Stimulated activated CD8-positive, alpha-beta memory T cell treated with anti-CD3 and anti-CD28 coated beads, Interleukin-12 subunit alpha, Interleukin-12 subunit beta, amount 100 ng/mL, for 1 hour (primary cell): Measurements from ENCODE around the gene CD300E.
"Not testable (repeated sequence)": the region's sequence is repeated elsewhere in the genome, so short reads cannot be mapped to it uniquely, and the experiment has no call there.

ENCODE experiments used
- DNase-seq: peaks from one replicate; pipeline ENCODE4 v3.0.0-alpha.2; 2020; ENCODE audit warnings: low read depth

Gene CD300E

DNA sequence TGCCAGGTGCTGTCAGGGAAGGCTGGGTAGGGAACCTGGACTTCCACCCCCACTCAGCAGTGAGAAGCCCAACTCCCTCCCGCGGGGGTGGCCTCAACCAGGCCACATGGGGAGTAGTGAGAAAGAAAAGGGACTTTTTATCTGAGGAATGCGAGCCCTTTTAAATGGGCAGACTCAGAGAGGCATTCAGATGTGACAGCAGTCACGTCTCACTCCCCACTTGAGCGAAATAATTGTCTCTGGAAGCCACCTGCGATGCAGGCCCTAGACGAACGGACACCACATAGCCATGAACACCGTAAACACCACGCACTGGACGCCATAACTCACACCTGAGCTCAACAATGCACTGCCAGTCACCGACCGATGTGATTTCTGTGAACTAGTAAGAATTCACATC lies 11.9 kb upstream of the CD300E start:
- no peak for DNase-seq

DNA sequence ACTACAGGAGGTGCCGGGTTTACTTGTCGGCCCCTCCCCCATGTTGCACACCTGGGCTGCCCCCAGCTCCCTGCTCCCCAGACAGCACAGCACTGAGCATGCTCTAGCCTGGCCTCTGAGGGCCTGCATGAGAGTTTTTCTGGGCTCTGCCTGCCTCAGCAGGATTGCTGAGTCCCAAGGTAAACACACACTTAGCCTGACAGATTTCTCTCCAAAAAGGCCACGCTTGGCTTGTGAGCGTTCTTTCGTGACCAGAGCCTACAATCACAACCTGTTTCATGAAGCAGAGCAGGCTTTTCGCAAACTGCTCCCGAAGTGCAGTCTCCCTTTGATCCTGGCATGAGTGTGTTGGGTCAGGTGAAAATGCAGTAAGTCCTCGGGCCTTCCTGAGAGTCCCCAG lies 9.8 kb upstream of the CD300E start:
- DNase-seq, result no peak

DNA sequence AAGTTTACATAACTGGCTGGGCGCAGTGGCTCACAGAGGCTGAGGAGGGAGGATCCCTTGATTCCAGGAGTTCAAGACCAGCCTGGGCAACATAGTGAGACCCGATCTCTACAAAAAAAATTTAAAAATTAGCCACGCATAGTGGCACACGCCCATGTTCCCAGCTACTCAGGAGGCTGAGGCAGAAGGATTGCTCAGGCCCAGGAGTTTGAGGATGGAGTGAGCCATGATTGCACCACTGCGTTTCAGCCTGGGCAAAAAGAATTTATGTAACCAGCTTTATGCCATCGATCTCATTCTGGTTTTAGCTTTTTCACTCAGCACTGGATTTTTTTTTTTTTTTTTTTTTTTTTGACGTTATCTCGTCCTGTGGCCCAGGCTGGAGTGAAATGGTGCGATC lies 9.1 kb upstream of the CD300E start:
- DNase-seq, result no peak

DNA sequence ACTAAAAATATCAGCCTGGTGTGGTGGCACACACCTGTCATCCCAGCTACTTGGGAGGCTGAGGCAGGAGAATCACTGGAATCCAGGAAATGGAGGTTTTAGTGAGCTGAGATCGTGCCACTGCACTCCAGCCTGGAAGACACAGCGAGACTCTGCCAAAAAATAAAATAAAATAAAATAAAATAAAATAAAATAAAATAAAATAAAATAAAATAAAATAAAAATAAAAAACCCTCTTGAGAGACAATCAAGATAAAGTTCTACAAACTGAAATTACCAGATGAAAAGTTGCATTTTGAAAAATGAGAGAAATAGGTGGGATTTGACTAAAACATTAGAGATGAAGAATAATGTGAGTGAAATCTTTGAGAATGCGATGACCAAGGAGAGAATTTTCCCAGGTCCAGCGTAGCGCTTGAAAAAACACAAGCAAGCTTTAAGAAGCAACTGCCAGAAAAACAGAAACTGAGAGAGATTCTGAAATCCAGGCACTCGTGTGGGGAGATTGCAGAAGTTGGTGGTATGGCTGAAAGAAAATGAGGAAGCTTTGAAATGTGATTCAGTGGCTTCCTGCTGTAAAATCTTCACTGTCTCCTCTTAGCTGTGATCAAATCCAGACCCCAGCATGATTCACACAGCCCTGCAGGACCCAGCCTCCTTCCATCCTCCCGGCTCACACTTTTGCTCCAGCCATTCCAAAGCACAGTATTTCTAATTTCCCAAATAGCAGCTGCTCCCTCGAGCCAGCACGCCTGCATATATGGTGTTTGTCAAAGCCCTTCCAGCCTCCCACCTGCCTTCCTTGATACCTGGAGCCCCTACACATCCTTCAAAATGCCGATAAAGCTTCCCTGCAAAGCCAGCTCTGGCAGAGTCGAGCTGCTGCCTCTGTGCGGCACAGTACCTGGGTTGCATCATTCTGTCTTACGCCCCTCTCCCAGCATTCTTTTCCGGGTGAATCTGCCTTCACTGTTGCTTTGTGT lies 8.2 kb upstream of the CD300E start:
- no peak for DNase-seq

DNA sequence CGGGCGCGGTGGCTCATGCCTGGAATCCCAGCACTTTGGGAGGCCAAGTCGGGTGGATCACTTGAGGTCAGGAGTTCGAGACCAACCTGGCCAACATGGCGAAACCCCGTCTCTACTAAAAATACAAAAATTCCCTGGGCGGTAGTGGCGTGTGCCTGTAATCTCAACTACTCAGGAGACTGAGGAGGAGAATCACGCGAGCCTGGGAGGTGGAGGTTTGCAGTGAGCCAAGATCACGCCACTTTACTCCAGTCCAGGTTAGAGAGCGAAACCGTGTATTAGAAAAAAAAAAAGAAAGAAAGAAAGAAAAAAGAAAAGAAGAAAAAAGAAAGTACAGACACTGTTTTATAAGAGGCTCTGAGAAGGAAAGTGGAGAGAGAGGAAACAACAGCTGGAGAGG lies 6.7 kb upstream of the CD300E start:
- DNase-seq, result not testable (repeated sequence)

DNA sequence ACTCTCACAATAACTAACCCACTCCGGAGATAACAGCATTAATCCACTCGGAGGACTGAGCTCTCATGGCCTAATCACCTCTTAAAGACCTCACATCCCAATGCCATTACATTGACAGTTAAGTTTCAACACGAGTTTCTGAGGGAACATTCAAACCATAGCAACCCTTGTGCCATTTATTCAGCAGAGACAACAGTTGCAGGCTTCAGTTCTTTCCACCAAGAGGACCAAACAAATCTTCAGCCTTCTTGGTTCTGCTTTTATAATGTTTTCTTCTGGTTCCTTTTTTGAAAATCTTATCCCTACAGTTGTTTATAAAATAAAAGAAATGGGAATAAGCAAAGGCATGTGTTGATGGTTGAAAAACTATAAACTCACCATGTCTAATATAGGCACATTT lies 2.1 kb upstream of the CD300E start:
- DNase-seq, result no peak

DNA sequence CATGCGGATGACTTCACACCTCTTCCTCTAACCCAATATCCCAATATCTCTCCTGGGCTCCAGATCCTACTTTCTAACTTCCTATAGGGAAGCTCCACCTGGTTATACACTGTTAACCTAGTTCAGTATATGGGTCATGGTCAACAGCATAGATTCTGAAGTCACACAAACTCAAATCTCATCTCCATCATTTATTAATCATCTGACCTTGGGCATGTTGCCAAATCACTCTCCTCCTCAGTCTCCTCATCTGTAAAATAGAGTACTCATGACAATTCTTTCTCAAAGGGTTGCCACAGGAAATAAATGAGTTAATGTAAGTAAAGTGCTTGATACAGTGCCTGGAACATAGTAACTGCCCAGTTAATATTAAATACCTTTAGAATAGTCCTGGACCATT lies 593 bp upstream of the CD300E start:
- no peak for DNase-seq

DNA sequence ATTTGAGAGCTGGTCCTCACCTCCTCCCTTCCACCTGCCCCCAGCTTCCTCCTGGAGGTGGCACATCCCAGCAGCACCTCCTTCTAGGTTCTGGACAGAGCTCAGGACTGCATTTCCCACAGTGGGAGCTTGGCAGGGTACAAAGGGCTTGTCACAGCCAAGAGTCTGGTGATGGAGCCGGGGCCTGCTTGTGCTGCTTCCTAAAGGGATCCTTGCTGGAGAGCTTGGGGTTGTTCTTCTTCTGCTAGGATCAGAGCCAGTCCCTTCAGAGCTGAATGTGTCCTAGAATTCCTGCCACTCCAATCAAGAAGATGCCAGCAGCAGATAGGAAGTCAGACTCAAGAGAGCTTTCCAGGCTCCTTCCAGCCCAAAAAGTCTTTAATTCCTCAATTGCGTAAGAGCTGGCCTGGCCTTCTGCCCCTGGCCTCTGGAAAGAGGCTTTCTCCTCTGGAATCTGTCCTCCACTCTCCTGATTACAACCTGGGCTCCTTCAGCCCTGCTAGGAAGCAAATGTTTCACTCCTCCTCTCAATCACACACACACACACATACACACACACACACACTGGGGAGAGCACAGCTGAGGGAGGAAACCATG lies 4.4 kb downstream of the CD300E start:
- DNase-seq, result no peak

DNA sequence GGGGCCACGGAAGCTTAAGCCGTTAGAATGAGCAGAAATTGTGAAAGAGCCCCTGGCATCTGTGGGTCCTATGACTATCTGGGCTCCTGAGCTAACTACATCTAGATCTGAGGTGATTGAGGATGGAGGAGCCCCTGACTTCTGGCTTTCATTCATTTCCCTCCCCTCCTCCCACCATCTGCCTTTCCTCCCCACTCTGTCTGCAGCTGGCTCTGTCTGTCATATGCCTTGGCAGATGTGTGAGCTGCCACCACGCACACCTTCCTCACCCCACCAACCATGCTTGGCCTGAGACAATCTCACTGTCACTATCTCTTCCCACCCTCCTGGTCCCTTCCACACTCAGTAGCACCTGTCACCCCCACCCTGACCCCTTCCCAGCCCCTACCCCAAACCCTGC lies 5.1 kb downstream of the CD300E start:
- no peak for DNase-seq

DNA sequence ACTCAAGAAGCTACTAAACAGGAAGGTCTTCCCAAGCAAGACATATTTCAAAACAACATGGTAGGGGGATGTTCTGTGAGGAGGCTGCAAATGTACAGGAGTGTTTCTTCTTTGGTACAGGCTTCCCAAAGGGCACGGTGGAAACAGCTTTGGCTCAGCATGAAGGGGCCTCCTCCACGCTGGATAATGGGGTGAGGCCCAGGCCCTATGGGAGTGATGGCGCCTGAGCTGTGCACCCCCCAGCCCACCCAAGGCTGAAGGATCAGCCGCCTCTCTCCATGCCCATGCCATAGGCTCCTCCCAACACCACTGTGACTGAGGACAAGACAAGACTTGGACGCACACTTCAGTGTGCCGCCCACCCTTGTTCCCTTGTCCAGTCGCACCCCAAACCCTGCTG lies 6.8 kb downstream of the CD300E start:
- no peak for DNase-seq

DNA sequence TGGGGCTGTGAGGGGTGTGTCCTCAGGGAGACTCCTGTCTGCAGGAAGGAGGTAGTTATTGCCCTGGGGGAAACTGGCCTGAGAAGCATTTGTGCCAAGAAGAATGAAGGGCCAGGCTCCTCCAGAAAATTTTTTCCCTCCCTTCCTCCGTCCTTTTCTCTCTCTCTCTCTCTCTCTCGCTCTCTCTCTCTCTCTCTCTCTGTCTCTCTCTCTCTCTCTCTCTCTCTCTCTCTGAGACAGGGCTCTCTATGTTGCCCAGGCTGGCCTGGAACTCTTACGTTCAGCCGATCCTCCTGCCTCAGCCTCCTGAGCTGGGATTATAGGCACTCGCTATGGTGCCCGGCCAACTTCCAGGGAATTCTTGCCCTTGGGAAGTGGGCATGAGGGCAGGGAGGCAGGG lies 11.5 kb downstream of the CD300E start:
- DNase-seq, result no peak

DNA sequence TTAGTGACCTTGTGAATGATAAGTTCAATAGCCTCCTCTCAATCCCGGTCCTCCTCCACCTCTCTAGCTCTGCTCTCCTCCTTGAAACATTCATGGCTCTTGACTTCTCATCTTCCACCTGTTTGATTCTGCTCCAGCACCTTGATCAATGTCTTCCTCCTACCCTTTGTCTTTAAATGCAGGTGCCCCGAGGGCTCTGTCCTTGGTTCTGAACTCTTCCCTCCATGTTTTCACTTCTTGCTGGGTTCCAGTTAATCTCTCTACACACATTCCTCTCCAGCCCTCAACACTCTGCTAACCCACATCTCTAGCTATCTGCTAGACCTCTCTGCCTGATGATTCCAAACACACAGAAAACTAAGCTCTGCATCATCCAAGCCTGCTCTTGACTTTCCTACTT lies 13.4 kb downstream of the CD300E start:
- no peak for DNase-seq

DNA sequence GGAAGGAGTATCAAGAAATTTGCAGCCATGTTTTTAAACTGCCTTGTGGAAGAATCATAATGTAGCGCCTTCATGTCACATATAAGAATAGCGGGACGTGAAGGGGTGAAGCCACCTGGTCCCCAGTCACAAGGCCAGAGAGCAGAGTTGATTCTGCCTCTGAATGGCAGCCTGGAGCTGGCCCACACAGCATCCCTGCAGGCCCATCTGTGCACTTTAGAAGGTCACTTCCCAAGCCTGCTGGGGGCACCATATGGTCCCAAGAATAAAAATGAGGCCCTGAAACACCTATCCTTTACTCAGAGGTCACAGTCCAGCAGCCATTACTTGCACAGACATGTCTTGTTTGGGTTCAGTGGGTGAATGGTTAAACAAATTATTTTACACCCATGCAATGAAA lies 15.0 kb downstream of the CD300E start:
- DNase-seq, result no peak

DNA sequence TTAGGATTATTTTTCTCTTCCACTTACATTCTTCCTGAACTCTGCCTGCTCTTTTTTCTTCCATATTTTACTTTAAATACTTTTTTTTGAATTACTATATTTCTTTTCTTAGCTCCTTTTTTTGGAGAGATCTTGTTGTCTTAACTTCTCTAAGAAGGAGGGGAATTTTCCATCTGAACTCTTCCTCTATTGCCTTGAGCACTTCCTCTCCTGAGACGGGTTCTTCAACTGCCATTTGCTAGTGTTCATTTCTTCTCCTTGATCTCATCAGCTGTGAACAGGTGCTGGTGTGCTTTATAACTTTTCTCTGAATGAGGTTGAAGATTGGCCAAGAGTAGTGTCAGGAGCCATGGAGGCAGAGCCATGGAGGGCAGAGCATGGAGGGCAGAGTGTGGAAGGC lies 16.3 kb downstream of the CD300E start:
- no peak for DNase-seq

DNA sequence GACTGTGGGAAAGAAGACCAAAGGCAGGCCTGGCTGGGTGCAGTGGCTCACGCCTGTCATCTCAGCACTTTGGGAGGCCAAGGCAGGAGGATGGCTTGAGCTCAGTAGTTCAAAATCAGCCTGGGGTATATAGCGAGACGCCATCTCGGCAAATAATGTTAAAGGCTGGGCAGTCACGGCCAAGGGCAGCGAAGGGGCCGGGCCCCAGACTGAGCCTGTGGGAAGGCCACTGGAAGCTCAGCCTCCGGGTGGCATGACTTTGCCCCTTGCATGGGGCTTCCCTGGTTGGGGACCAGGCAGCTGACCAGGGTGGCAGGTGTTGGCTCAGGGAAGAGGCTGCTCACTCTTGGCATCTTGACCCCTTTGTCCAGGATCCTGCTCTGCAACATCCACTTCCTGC lies 17.5 kb downstream of the CD300E start:
- no peak for DNase-seq

DNA sequence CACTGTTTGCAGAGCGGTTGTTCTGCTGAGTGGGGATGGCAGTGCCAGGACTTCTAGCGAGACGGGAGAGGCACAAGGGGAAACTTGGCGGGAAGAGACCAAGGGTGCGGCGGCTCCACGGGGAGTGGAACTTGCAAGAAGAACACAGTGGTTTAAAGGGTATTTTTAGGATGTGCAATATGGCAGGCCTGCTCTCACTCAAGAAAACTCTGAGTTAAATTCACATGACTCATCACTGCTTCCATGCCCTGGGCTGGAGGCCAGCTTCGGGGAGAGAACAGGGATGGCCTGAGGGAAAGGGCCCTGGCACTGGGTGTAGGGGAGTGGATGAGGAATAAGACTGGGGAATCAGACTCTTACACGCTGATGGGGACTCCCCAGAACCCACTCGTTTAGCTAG lies 18.2 kb downstream of the CD300E start:
- DNase-seq, result no peak

DNA sequence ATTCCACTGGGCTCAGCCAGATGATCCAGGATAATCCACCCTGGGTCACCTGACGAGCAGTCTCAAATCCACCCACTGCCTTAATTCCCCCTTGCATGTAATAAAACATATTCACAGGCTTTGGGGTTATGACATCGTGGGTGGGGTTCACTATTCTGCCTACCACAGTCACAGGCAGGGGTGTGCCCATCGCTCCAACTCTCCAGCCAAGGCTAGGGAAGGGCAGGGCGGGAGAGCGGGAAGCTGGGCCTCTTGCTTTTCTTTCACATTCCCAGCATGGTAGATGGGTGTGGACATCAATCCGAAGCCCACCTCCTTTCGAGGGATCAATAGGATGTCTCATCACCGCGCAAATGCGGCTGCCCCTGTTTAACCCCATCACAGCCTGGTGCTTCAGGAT lies 18.8 kb downstream of the CD300E start:
- no peak for DNase-seq

DNA sequence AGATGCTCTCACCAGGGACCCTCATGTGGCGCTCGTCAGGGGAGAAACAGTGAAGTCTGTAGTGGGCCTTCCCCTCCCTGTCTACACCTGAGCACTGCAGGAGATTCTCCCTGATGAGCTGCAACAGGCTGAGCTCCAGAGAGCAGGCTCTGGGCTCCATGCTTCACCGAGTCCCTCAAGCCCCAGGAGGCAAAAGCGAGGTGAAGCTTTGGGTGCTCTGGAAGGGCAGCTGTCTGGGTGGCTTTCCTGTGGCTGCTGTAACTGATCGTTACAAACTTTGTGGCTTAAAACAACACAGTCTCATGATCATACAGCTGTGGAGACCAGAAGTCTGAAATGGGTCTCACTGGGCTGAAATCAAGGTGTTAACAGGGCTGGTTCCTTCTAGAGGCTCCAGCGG lies 19.3 kb downstream of the CD300E start:
- DNase-seq, result no peak

DNA sequence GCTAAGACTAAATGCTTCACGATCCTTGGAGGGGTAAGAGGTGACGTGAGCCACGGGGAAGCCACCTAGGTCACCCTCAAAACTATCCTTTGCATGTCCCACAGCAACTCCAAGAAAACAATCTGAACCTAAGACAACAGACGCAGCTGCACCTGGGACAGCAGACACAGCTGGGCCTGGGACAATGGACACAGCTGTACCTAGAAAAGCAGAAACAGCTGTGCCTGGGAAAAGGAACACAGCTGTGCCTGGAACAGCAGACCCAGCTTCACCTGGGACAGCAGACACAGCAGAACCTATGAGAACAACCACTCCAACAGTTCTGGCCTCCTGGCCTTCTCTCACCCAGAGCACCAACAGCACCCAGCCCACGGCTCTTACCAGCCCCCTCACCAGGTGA lies 19.8 kb downstream of the CD300E start:
- no peak for DNase-seq

DNA sequence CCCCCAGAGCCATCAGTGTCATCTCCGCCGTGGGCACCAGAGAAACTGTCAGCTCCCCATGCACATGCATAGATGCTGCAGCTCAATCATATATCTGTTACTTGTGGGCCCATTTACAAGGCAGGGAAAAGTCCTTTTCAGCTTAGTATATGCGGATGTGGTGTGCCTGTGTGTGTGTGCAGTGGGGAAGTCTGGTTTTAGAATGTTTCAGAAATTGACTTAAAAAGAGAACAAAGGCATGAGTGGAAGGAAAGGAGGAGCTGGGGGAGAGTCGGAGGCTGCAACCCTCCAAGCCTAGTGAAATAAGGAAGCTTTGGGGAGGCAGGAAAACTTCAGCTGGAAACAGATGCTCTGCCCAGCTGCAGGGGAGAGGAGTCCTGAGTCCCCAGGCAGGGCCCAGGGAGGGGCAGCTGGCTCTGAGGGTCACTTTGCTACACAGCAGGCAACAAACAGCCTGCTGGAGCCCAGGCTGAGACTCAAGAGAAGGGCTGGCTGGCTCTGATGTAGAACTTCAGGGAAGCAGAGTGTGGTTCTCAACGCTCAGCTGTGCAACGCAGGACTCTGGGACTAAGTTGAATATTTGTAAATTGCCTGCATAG lies 20.4 kb downstream of the CD300E start:
- DNase-seq, result no peak

DNA sequence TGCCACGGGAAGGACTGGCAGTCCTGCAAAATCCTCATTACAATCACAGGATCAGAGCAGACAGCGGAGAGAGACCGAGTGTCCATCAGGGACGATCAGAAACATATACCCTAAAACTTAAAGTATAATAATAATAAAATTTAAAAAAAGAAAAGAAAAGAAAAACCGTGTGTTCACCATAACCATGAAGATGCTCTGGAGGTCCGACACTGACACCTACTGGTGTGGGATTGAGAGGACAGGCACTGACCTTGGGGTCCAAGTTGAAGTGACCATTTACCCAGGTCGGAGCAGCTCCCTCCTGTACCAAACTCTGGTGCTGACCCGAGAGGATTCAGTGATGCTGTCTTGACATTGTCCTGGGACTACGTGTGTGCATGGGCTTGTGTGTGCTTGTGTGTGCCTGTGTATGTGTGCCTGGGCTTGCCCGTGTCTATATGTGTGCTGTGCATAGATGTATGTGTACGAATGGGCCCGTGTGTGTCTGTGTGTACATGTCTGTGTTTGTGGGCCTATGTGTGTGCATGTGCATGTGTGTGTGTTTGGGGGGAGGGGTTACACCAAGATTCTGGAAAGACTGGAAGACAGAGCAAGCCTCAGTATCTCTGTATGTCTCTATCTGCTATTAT lies 21.5 kb downstream of the CD300E start:
- DNase-seq, result no peak

DNA sequence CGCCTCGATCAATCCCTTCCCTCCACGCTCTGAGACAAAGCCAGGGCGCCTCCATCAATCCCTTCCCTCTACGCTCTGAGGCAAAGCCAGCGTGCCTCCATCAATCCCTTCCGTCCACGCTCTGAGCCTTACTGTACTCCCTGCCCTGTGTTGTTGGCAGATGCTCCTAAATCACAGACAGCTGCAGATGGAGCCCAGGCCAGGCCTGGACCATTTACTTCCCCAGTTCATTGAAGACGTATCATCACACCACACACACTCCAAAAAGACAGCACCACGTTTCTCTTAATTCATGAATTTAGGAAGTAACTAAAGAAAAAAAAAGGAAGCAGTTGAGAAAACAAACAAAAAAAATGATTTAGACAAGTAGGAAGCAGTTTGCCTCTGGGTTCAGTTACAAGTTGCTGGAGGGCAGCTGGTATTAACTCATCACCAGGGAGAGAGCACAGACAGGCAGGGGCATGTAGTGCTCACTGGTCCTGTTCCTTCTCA lies 24.0 kb downstream of the CD300E start:
- no peak for DNase-seq

DNA sequence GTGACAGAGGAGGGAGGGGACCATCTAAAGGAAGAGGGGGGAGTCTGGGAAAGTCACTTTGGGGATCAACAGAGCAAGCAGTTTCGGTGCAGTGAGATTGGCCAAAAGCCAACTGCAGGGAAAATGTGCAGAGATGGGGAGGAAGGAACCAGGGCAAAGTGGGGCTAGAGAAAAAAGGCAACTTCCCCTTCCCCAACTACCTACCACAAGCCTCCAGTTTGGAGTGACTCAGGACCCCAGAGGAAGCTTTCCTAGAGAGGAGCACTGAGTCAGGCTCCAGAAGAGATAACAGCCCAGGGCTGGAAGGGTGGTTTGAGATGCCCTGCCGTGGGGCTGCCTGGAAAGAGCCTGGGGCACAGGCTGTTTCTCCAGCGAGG lies 24.5 kb downstream of the CD300E start:
- DNase-seq, result no peak
